HG03064 (cell line): ENCODE measurements around the gene CALM1.
"Not testable (repeated sequence)": the region's sequence is repeated elsewhere in the genome, so short reads cannot be mapped to it uniquely, and the experiment has no call there.

Source experiments
- ATAC-seq: cut with Tn5 transposase; IDR thresholded peaks from one replicate; pipeline ENCODE4 v1.9.1; 2021; ENCODE audit warnings: low read depth; ENCODE audit not compliant: unreplicated experiment

Gene CALM1

GRCh38 chr14:90383126-90383730 lies 13.6 kb upstream of the CALM1 start:
- ATAC-seq: peak; percentile 91

DNA sequence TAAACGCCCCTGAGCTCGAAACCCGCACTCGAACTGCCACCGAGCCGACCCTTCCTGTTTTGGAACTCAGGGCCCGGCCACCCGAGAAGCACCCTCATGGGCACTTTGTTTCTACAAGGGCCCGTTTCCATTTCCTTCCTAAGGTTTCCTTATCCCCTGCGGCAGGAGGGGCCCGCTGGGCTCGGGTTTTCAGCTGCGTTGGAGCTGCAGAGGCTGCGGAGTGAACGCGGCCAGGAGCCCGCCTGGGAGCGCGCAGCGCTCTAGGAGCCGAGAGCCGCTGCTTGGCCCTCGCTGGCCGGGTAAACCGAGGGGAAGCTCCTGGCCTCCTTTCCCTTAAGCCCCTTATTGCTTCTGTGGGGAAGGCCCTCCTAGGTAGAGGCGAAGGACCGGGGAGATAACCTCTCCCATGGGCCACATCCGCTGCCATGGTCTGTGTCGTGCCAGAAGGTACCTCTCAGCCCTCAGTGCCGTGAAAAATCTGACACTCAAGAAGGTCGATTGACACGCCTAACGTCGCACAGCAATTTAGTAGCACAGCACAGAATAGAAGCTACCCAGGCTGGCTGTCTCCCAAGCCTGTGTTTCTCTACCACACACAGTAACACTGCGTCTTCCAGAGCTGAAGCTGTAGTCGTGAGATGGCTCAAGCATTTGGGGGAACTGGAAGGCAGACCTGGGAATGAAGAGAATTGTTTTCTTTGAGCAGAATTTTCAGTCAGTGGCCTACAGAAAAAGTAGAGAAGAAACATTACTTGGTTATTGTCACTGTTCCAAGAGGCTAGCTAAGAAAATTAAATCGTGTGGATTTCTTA lies 12.9 kb upstream of the CALM1 start:
- ATAC-seq: peak; percentile 20

DNA sequence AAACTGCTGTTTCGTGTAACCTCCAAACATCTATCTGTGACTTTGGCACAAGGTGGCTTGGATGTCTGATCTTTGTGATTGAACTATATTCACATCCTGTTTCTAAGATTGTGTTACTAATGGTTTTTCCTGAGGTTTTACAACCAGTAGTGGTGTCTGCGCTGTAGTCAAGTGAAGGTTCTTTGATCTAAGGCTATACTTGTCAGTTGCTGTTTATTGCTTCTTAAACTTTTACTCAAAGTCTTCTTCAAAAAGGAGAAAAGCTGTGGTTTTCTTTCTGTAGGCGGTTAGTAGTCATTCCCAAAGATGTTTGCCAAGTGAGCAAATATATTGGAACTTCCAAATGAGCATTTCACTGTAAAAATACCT lies 12.3 kb upstream of the CALM1 start:
- ATAC-seq: no peak

DNA sequence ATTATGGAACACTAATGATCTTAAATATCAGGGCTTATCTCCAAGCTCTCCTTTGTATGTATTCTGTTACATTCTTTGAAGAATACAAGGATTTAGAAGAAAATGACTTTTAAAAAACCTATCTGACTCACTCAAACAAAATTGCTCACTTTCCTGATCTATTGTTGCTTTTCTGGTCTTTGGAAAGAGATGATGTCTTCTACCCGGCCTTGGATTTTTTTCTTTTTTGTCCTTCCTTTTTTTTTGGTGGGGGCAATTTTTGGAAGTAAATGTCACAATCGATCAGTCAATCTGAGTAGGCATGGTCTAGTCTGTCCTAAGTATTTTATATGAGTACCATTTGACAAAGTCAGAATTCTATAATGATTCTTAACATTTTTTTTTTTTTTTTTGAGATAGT lies 10.5 kb upstream of the CALM1 start:
- no peak for ATAC-seq

GRCh38 chr14:90387206-90387760 lies 9.5 kb upstream of the CALM1 start:
- ATAC-seq: no peak

DNA sequence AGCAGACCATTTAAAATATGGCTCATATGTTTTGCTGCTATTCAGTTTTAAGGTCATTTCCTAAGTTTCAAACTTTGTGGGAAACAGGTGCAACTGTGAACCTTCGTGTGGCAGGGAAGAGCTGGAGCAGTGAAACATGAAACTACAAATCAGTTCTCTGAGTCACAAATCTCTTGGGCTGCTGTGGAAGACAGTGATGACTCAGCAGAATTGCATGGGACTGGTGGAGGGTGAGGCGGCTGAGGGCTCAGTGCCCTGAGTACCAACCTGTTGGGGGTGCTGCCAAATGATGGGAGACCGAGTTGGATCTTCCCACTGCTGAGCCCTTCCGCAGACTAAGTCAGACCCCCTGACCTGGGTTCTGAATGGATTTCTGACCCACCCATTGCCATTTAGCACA lies 8.4 kb upstream of the CALM1 start:
- no peak for ATAC-seq

DNA sequence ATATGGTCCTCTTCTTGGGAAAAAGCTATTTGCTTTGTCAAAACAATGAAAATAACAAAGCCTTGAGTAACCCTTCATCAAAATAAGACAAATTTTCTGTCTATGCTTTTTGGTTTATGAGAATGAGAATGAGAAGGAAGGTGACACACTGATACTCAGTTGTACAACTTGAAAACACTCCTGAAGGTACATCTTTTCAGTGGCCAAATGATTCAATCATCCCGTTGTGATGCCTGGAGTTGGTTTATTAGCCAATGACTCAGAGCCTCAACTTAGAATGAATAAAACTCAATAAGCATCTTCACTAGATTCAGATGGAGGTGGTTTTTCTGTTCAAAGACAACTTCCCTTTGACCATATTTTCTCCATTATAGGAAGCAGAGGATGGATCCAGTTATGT lies 7.8 kb upstream of the CALM1 start:
- ATAC-seq: no peak

- no peak for ATAC-seq
Measured at GRCh38 chr14:90393966-90394365, 2.9 kb upstream of the CALM1 start.

DNA sequence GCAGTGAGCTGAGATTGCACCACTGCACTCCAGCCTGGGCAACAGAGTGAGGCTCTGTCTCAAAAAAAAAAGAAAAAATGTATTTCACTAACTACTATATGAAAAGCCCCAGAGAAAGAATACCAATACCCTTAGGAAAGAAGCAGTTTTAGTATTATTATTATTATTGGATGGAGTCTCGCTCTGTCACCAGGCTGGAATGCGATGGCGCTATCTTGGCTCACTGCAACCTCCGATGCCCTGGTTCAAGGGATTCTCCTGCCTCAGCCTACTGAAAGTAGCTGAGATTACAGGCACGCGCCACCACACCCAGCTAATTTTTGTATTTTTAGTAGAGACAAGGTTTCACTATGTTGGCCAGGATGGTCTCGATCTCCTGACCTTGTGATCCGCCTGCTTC lies 2.0 kb upstream of the CALM1 start:
- not testable (repeated sequence) for ATAC-seq

- ATAC-seq: peak; percentile 22
Measured at GRCh38 chr14:90397425-90398314, 841 bp downstream of the CALM1 start.

DNA sequence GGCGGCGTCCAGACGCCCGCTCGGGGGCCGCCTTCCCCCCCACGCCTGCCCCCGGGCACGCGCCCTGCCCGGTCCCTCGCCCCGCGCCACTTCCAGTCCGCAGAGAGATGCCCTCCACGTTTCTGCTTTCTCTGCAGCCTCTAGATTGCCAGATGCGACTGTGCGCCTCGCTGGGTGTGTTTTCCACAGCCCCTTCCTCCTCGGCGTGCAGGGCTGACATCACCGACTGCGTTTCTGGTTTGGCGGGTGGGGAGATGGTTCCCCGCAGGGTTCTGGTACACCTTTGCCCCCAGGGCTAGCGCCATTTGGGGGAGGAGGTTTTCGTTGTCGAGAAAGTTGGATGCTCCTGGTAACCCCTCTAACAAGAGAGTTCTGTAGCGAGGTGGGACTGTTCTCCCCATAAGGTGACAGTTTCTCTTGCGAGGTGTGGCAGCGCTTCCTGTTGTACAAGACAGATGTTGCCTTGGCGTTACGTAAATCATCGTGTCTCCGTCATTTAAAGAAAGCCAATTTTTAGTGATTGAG lies 1.5 kb downstream of the CALM1 start:
- ATAC-seq: peak; percentile 22

DNA sequence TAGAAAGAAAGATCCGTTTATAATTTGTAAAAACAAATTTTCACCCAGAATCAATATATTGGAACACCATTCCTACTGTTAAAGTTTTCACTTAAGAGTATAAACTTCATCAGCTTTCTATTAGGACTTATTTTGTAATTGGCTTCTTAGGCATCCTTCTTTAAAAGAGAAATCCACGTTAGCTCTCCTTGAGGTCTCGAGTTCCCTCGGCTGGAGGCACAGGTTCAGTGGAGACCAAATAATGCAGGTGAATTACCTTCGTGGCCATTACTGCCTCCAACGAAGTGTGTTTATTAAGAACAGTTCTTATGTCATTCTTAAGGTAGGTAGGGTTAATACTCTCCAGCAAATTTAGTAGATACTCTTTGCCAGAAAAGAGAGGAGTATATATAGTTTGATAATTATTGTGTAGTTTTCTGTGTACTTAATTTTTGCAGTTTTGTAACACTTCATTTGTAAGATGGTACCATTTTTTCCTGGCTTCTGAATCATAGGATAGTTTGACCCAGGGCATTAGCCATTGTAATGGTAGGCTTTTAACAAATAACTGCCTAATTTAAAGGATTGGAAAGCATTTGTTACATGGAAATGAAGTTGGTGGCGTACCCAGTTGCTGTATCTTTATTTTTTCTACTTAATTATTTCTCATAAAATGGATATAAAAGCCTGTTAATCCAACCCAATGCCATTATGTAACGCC lies 2.2 kb downstream of the CALM1 start:
- no peak for ATAC-seq

DNA sequence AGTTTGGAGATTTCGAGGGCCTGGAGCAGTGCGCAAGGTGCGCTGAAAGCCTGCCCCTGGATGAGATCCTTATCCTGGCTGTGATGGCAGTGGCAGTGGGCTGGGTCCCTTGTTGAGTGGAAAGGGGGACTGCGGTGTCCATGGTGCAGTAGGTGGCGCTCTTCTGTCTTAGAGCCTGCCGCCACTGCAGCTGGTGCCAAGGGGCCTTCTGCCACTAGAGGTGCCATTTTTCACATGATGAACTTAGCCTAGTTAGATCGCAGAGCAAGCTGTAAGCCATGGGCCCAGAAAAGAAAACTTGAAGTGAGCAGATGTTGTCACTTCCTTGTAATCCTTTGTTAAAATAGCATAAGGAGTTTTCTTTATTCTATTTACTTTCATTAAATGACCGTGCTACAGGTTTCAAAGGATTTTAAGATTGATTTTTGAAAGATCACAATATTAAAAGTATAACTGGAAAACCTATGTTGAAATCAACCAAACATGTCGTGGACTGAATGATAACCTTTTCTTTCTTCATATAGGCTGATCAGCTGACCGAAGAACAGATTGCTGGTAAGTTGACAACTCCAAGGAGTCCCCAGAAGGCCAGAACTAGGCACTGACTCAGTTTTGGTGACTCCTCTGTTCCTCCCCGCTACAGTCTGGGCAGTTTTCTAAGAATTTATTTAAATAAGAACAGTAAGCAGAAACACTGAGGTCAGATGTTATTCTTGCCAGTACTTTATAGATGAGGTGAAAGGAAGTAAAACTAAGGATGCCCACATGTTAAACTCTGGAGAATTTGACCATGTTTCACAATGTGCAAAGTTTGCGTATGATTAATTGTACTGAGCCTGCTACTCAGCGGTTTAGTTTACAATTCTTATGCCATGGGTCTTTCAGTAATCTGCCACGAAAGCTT lies 3.0 kb downstream of the CALM1 start:
- peak; percentile 39 for ATAC-seq

DNA sequence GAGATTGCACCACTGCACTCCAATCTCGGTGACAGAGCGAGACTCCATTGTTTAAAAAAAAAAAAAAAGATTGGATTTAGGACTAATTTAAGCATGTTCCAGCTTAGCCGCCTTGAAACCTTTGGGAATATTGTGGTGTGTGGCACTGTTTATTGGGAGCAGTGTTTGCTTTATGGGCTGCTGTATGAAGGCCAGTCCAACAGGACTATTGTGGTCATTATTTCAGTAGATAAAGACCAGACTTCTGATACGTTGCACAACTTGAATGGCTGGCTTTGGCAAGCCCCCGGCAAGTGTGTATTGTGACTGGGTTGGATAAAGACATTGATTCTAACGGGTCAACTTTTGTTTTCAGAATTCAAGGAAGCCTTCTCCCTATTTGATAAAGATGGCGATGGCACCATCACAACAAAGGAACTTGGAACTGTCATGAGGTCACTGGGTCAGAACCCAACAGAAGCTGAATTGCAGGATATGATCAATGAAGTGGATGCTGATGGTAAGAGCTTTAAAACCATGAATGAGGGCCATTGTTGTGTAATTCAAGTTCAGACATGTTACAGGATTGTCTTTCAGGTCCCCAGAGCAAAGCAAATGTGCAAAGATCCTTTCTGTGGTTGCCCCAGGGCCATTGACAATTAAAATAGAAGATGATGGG lies 4.2 kb downstream of the CALM1 start:
- no peak for ATAC-seq

DNA sequence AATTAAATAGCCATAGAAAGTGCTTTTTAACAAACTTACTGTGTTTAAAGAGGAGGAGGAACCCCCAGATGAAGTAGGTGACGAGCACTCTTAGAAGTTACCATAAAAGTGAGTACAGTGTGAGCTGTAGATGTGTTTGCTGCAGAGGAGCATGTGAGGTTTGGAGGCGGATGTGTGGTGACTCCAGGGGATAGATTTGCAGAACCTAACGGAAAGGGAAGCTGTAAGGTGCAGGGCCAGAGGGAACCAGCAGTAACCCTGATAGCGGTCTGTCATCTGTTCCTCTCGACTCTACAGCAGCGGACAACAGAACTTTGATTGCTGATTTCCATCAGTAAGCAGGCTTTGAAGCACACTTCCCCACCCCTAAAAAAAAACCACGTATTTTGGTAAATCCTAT lies 5.2 kb downstream of the CALM1 start:
- ATAC-seq: no peak

DNA sequence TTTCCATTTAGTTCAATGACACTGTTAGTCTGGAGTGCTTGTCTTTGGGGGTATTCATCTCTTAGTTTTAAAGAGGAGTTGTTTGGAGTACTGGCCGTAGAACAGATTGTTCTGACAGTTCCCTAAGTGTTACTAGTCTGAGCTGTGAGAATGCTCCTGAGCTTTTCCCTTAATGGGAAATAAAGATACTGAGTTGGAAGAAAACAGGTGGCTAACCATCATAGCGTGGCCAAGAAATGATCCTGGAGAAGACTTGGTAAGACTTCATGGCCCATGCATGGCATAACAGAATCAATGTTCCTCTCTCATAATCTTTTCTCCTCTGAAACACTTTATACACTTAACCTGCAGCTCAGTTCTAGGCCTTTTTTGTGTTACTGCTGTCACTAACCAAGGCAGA lies 6.2 kb downstream of the CALM1 start:
- ATAC-seq: no peak

- ATAC-seq: no peak
Measured at GRCh38 chr14:90405101-90405500, 8.3 kb downstream of the CALM1 start.

DNA sequence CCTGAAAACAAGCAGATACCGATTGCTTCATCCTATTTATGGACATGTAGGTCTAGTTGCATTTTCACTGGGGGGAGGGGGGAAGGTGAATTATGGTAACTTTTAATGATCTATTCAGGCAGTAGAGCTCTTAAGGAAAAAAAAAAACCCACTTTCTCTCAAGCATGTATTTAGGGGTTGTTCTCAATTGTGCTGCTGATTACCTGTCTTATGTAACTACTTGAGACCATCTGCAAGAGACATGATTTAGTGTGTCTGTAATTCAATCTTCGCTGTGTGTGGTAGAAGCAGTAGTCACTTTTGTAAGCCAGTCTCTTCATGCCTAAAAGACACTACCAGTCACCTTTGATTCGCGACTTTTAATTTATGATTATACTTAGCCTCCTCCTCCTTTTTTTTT lies 8.9 kb downstream of the CALM1 start:
- ATAC-seq: no peak

DNA sequence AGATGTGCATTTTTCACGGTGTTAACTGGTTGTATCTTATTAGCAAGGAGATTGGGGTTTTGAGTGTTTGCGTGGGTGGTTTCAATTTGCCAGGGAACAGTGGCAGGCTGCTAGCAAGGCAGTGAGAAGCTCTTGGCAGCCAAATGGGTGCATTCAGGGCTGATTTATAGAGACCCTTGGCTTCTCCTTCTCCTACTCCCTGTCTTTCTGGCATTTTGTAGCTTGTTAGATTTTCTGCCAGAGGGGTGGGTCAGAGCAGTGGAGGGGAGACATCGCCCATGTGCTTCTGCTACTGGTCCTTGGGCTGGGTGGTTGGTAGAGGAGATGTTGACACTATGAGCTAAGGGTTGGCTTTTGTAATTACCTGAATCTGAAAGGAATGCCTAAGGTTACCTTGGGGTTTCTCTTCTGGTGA lies 9.6 kb downstream of the CALM1 start:
- ATAC-seq: no peak
